ENCODE results near the gene TRIM14. TPM values are rescaled to one million over a fixed set of nuclear protein-coding genes. Genes with fewer than 3 reads are reported as not detected.
A peak's percentile ranks its signal among the peaks of the same experiment; 100 is the strongest.

Gene TRIM14
- total RNA-seq (2021) (18.1 and 20.2 TPM in 2 replicates), Bru-seq, nascent RNA (percentile 48 among the genes with signal in this experiment), BruChase-seq, experiment 1, labeled RNA remaining after a 2-hour chase (percentile 49 among the genes with signal in this experiment), BruChase-seq, experiment 2, labeled RNA remaining after a 6-hour chase (percentile 58 among the genes with signal in this experiment)
- long read RNA-seq, full-length matches to known transcripts, result 19 of 26 reads
- long read RNA-seq, partial matches to known transcripts, result 0 of 26 reads
- long read RNA-seq, other reads (novel, unspliced or antisense), result 7 of 26 reads

- no peaks in the 10 kb centered on the region for H3K9me2 ChIP-seq (ENCODE audit: insufficient read depth)
- no TSS peak for BruUV-seq (replicated peaks)
- no peaks in the 10 kb centered on the region for H3K9me3 ChIP-seq (ENCODE audit: insufficient read depth, low read depth)
- intact Hi-C loops (cut with micrococcal nuclease; ENCODE audit: unreplicated experiment), result loop anchor here (2.0 kb wide), 2 partner anchors 24 to 50 kb away; no protein-coding TSS in a partner anchor
- H3K4me3 ChIP-seq, result peak within 1 kb of the TSS; percentile 80
- ChIA-PET CTCF (interaction anchor here (0.7 to 0.9 kb wide), 2 partner anchors 73 to 657 kb away, joined by 3 read pairs; partner anchors contain the start of gene CORO2A), POLR2A (ENCODE audit: unreplicated experiment) (interaction anchor here (0.9 to 1.2 kb wide), 2 partner anchors 73 to 104 kb away, joined by 3 to 4 read pairs; partner anchors contain the start of gene CORO2A)
- H3K27me3 ChIP-seq (ENCODE audit: insufficient read depth, low read depth), result no peaks in the 10 kb centered on the region
- H3K4me1 ChIP-seq (replicated peaks; ENCODE audit: insufficient read depth), result peaks cover 29% of the 10 kb centered on the region
- no peak within 1 kb of the TSS for H3K27ac ChIP-seq
- H2AFZ ChIP-seq, result peak within 1 kb of the TSS; percentile 96
- H3K4me2 ChIP-seq, result peak within 1 kb of the TSS; percentile 95
- H4K20me1 ChIP-seq (ENCODE audit: insufficient read depth), result no peaks in the 10 kb centered on the region
- peak in 1 of 2 experiments; percentile 69 for DNase-seq
- no peaks in the 10 kb centered on the region for H3K36me3 ChIP-seq (ENCODE audit: low read depth)
- H3F3A ChIP-seq (ENCODE audit: insufficient read depth, low read depth), result peaks cover 5% of the 10 kb centered on the region; the same call in 1 of the 2 replicates
- TF ChIP-seq CTCF (conservative IDR thresholded peaks at IDR 0.05) (peak; percentile 45; the same call in 1 of the 2 replicates), EZH2 (IDR thresholded peaks at IDR 0.05; ENCODE audit: low read depth) (no peak)
- no peaks in the 10 kb centered on the region for H3K79me2 ChIP-seq (ENCODE audit: low read depth)
Measured at GRCh38 chr9:98118640-98119601, at the start of gene TRIM14. TSS of gene TRIM14 (minus strand) at chr9:98119222. CDS start at chr9:98119188, 34 bp downstream.

GRCh38 chr9:98168153-98168780 lies 49.2 kb upstream of the TRIM14 start:
- BruUV-seq (replicated peaks), result no TSS peak
- Histone ChIP-seq H3K79me2 (ENCODE audit: low read depth) (no peaks in the 10 kb centered on the region), H3K36me3 (ENCODE audit: low read depth) (no peaks in the 10 kb centered on the region), H4K20me1 (ENCODE audit: insufficient read depth) (no peaks in the 10 kb centered on the region), H3K4me3 (no peak overlapping the region), H3K27me3 (ENCODE audit: insufficient read depth, low read depth) (no peaks in the 10 kb centered on the region), H3K9me2 (ENCODE audit: insufficient read depth) (no peaks in the 10 kb centered on the region), H2AFZ (no peak overlapping the region), H3K27ac (no peak overlapping the region), H3K4me1 (replicated peaks; ENCODE audit: insufficient read depth) (peaks cover 31% of the 10 kb centered on the region), H3F3A (ENCODE audit: insufficient read depth, low read depth) (peaks cover 13% of the 10 kb centered on the region), H3K4me2 (no peak overlapping the region), H3K9me3 (ENCODE audit: insufficient read depth, low read depth) (no peaks in the 10 kb centered on the region)
- intact Hi-C loops (cut with micrococcal nuclease; ENCODE audit: unreplicated experiment), result loop anchor here (2.0 kb wide), 2 partner anchors 13 to 49 kb away; partner anchors contain the start of gene TRIM14
- TF ChIP-seq CTCF (conservative IDR thresholded peaks at IDR 0.05), result no peak
- no peak for TF ChIP-seq EZH2 (IDR thresholded peaks at IDR 0.05; ENCODE audit: low read depth)
- POLR2A ChIA-PET (ENCODE audit: unreplicated experiment), result no interaction called here
- no peak for DNase-seq
- CTCF ChIA-PET, result interaction anchor here (0.6 kb wide), 1 partner anchor 433 kb away, joined by 3 read pairs; no protein-coding TSS in a partner anchor

- no TSS peak for BruUV-seq (replicated peaks)
- no peaks in the 10 kb centered on the region for H3K36me3 ChIP-seq (ENCODE audit: low read depth)
- POLR2A ChIA-PET (ENCODE audit: unreplicated experiment), result no interaction called here
- no peak for TF ChIP-seq CTCF (conservative IDR thresholded peaks at IDR 0.05)
- TF ChIP-seq EZH2 (IDR thresholded peaks at IDR 0.05; ENCODE audit: low read depth), result no peak
- CTCF ChIA-PET, result no interaction called here
- peaks cover 17% of the 10 kb centered on the region for H3K4me1 ChIP-seq (replicated peaks; ENCODE audit: insufficient read depth)
- peaks cover 7% of the 10 kb centered on the region; the same call in 1 of the 2 replicates for H3F3A ChIP-seq (ENCODE audit: insufficient read depth, low read depth)
- H2AFZ ChIP-seq, result no peak overlapping the region
- H3K9me3 ChIP-seq (ENCODE audit: insufficient read depth, low read depth), result no peaks in the 10 kb centered on the region
- no peak overlapping the region for H3K4me2 ChIP-seq
- H4K20me1 ChIP-seq (ENCODE audit: insufficient read depth), result no peaks in the 10 kb centered on the region
- H3K9me2 ChIP-seq (ENCODE audit: insufficient read depth), result no peaks in the 10 kb centered on the region
- H3K4me3 ChIP-seq, result no peak overlapping the region
- H3K79me2 ChIP-seq (ENCODE audit: low read depth), result no peaks in the 10 kb centered on the region
- H3K27ac ChIP-seq, result no peak overlapping the region
- no peak for DNase-seq
- no peaks in the 10 kb centered on the region for H3K27me3 ChIP-seq (ENCODE audit: insufficient read depth, low read depth)
- intact Hi-C loops (cut with micrococcal nuclease; ENCODE audit: unreplicated experiment), result no loop called here
Measured at GRCh38 chr9:98164912-98165311, 45.9 kb upstream of the TRIM14 start.
